Spleen (tissue), 11 donors: ENCODE measurements around the gene IGSF21. TPM values are rescaled to one million over a fixed set of nuclear protein-coding genes. Genes with fewer than 3 reads are reported as not detected.

Experiments
- DNase-seq: peaks from one replicate; pipeline ENCODE4 v3.0.0-alpha.2; 2020
- H3K27ac ChIP-seq, 8 donors: fragments of 200-600 bp; sonication (generic) in 7 of 8; 1 replicate in 4 of 8; 2 replicates in 4 of 8; pipeline versions ENCODE4 v1.5.0 to v1.8.0; 2016 to 2021; ENCODE audit warnings: inconsistent platforms in 4 of 8, mild to moderate bottlenecking in 4 of 8, moderate library complexity in 1 of 8
- H3K27me3 ChIP-seq, 7 donors: fragments of 200-600 bp; sonication (generic) in 6 of 7; replicated peaks in 1 of 7; 1 replicate in 4 of 7; 2 replicates in 3 of 7; pipeline versions ENCODE4 v1.5.0 to v1.8.0; 2016 to 2021; ENCODE audit warnings: inconsistent platforms in 3 of 7, mild to moderate bottlenecking in 1 of 7
- H3K36me3 ChIP-seq, 6 donors: fragments of 200-600 bp; sonication (generic) in 5 of 6; 1 replicate in 4 of 6; 2 replicates in 2 of 6; pipeline versions ENCODE4 v1.5.0 to v1.8.0; 2016 to 2021; ENCODE audit warnings: inconsistent platforms in 2 of 6
- H3K4me1 ChIP-seq, 6 donors: fragments of 200-600 bp; sonication (generic) in 5 of 6; 1 replicate in 3 of 6; 2 replicates in 3 of 6; pipeline versions ENCODE4 v1.5.0 to v1.8.0; 2016 to 2021; ENCODE audit warnings: inconsistent platforms in 3 of 6
- H3K4me3 ChIP-seq, 8 donors: fragments of 200-600 bp; sonication (generic) in 7 of 8; 1 replicate in 4 of 8; 2 replicates in 4 of 8; pipeline versions ENCODE4 v1.5.0 to v1.8.0; 2016 to 2021; ENCODE audit warnings: inconsistent platforms in 4 of 8, mild to moderate bottlenecking in 4 of 8, moderate library complexity in 2 of 8
- H3K9me3 ChIP-seq, 8 donors: fragments of 200-600 bp; sonication (generic) in 7 of 8; 1 replicate in 4 of 8; 2 replicates in 4 of 8; pipeline versions ENCODE4 v1.5.0 to v1.8.0; 2016 to 2021; ENCODE audit warnings: inconsistent platforms in 4 of 8
- CTCF ChIP-seq, 11 experiments: fragments of 200-600 bp in 7 of 11; fragments of 450-650 bp in 4 of 11; sonication (generic) in 4 of 11; IDR thresholded peaks in 8 of 11; conservative IDR thresholded peaks in 3 of 11; 1 replicate in 7 of 11; 2 replicates in 4 of 11; pipeline versions ENCODE4 v1.4.0 to v1.8.0; 2016 to 2021; ENCODE audit warnings: antibody characterized with exemption in 11 of 11, inconsistent platforms in 4 of 11, mild to moderate bottlenecking in 1 of 11
- POLR2A ChIP-seq, 3 donors: fragments of 450-650 bp; IDR thresholded peaks; one replicate each; pipeline ENCODE4 v1.5.1; 2017; ENCODE audit warnings: antibody characterized with exemption in 3 of 3, mild to moderate bottlenecking in 1 of 3
- POLR2AphosphoS5 ChIP-seq, 3 donors: sonication (generic); formaldehyde crosslinking; IDR thresholded peaks; one replicate each; pipeline ENCODE4 v1.5.1; 2017; ENCODE audit warnings: antibody characterized with exemption in 3 of 3
- WGBS, 5 donors: extraction: QIAGEN DNeasy Blood & Tissue Kit in 3 of 5; methylation state at CpG; one replicate each; pipeline versions ENCODE4 v1.1.5 to v1.1.7; 2013 to 2018; 5-methylcytosine and 5-hydroxymethylcytosine counted together
- intact Hi-C: fragments of 100-400 bp; cut with DNase I; formaldehyde crosslinking; loops from one replicate; pipeline ENCODE4 v1.15.0; 2023; ENCODE audit warnings: low total_unique reads
- polyA plus RNA-seq, 3 donors: library from polyadenylated mRNA; stranded (reverse); fragments of 200-250 nt; gene quantifications; one replicate each; pipeline ENCODE4 v1.2.1, GENCODE V29; 2013
- total RNA-seq, 7 donors: library from RNA; depleted of rRNA in 3 of 7; stranded (reverse); fragments of >200 nt in 3 of 7; fragmentation: NEBNext Ultra II Directional in 4 of 7; extraction: Animal tissue kit (Norgen Biotek cat#: 25700) in 4 of 7; gene quantifications; one replicate each; pipeline versions ENCODE4 v1.1.0 to v1.2.1, GENCODE V29; 2016 to 2021
- donor health status: healthy with polysubstance abuse.
- donor health status: DM: no; HTN: no; CAD: no; lungs with moderate emphysema.
- donor health status: DM: no; HTN: no; CAD: no.
- donor health status: Bipolar disorder and iron deficiency.
- donor health status: healthy.
- donor health status: DM: no; HTN: no; CAD: no.
- donor health status: DM: yes; HTN: yes; CAD: no.

IGSF21 gene
- total and polyA plus RNA-seq, 10 donors = 1.6 to 35.0 (median 20.6) TPM

- no peak overlapping the region for H3K27ac ChIP-seq
- intact Hi-C loops = no loop called here
- H3K4me1 ChIP-seq = no peaks in the 10 kb centered on the region
- no peaks in the 10 kb centered on the region for H3K9me3 ChIP-seq
- TF ChIP-seq CTCF (IDR thresholded peaks at IDR 0.05 in 8 of 11, conservative IDR thresholded peaks at IDR 0.05 in 3 of 11) = no peak
- no peak for TF ChIP-seq POLR2AphosphoS5 (IDR thresholded peaks at IDR 0.05)
- no peak for TF ChIP-seq POLR2A (IDR thresholded peaks at IDR 0.05)
- no peak overlapping the region for H3K4me3 ChIP-seq
- WGBS, 5 donors = 37 to 70% (median 46%) methylated on average over 3 of the region's 3 CpGs
- H3K36me3 ChIP-seq = no peaks in the 10 kb centered on the region
- H3K27me3 ChIP-seq = peaks cover 0 to 42% (median 0%) of the 10 kb centered on the region in 7 donors
- DNase-seq = no peak
Observed at GRCh38 chr1:18344755-18345154, 237.2 kb downstream of the IGSF21 start.

GRCh38 chr1:18347559-18347958 lies 240.0 kb downstream of the IGSF21 start:
- no peaks in the 10 kb centered on the region for H3K4me1 ChIP-seq
- DNase-seq = no peak
- WGBS, 5 donors = 78 to 90% (median 84%) methylated on average over 5 of the region's 5 CpGs
- no peak overlapping the region for H3K27ac ChIP-seq
- TF ChIP-seq POLR2A (IDR thresholded peaks at IDR 0.05) (no peak), CTCF (IDR thresholded peaks at IDR 0.05 in 8 of 11, conservative IDR thresholded peaks at IDR 0.05 in 3 of 11) (no peak), POLR2AphosphoS5 (IDR thresholded peaks at IDR 0.05) (no peak)
- no peaks in the 10 kb centered on the region for H3K9me3 ChIP-seq
- intact Hi-C loops = no loop called here
- no peak overlapping the region for H3K4me3 ChIP-seq
- no peaks in the 10 kb centered on the region for H3K36me3 ChIP-seq
- peaks cover 0 to 65% (median 0%) of the 10 kb centered on the region in 7 donors for H3K27me3 ChIP-seq

DNA sequence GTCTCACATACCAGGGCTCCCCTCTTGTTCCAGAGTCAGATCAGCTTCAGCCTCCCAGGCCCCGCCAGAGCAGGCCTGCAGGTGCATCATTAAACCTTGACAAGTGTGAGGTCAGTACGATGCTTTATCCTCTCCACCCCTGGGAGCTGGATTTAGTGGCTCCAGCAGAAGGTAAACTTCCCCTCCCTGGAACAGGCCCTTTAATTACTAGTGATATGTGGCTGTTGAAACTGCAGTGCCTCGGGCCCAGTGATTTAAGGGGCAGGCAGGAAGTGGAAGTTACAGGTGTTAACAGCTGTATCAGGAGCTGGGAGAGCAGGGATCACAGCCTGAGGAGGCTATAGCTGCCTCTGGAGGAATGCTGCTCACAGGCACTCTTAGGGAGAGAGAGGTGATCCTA lies 240.8 kb downstream of the IGSF21 start:
- Histone ChIP-seq H3K27me3 (peaks cover 0 to 73% (median 0%) of the 10 kb centered on the region in 7 donors), H3K4me3 (no peak overlapping the region), H3K9me3 (no peaks in the 10 kb centered on the region), H3K27ac (no peak overlapping the region), H3K4me1 (no peaks in the 10 kb centered on the region), H3K36me3 (no peaks in the 10 kb centered on the region)
- intact Hi-C loops = no loop called here
- WGBS, 5 donors = 35 to 42% (median 38%) methylated on average over 2 to 3 of the region's 3 CpGs
- TF ChIP-seq CTCF (IDR thresholded peaks at IDR 0.05 in 8 of 11, conservative IDR thresholded peaks at IDR 0.05 in 3 of 11) = no peak
- no peak for TF ChIP-seq POLR2A (IDR thresholded peaks at IDR 0.05)
- TF ChIP-seq POLR2AphosphoS5 (IDR thresholded peaks at IDR 0.05) = no peak
- no peak for DNase-seq

GRCh38 chr1:18350747-18351146 lies 243.1 kb downstream of the IGSF21 start:
- WGBS, 5 donors = 51 to 56% (median 54%) methylated on average over 18 of the region's 18 CpGs
- Histone ChIP-seq H3K9me3 (no peaks in the 10 kb centered on the region), H3K36me3 (no peaks in the 10 kb centered on the region), H3K4me3 (no peak overlapping the region), H3K27me3 (peaks cover 0 to 75% (median 0%) of the 10 kb centered on the region in 7 donors), H3K4me1 (no peaks in the 10 kb centered on the region), H3K27ac (no peak overlapping the region)
- intact Hi-C loops = no loop called here
- TF ChIP-seq CTCF (IDR thresholded peaks at IDR 0.05 in 8 of 11, conservative IDR thresholded peaks at IDR 0.05 in 3 of 11) (no peak), POLR2A (IDR thresholded peaks at IDR 0.05) (no peak), POLR2AphosphoS5 (IDR thresholded peaks at IDR 0.05) (no peak)
- no peak for DNase-seq
